IPS-18c (cell line): ENCODE measurements around the gene ZNF740.
"Not testable (repeated sequence)": the region's sequence is repeated elsewhere in the genome, so short reads cannot be mapped to it uniquely, and the experiment has no call there.

Experiments used
- H3K4me3 ChIP-seq: 2 replicates; pipeline ENCODE4 v1.7.0; 2013; ENCODE audit warnings: low read depth, mild to moderate bottlenecking, low read length, moderate library complexity; ENCODE audit not compliant: insufficient read depth
- H3K9me3 ChIP-seq: one replicate; pipeline ENCODE4 v1.6.1; 2013; ENCODE audit warnings: mild to moderate bottlenecking, low read length, moderate library complexity; ENCODE audit not compliant: control insufficient read depth, insufficient read depth

The ZNF740 gene

GRCh38 chr12:53170876-53171724 lies 9.4 kb upstream of the ZNF740 start:
- H3K9me3 ChIP-seq: no peaks in the 10 kb centered on the region
- H3K4me3 ChIP-seq: no peak overlapping the region

DNA sequence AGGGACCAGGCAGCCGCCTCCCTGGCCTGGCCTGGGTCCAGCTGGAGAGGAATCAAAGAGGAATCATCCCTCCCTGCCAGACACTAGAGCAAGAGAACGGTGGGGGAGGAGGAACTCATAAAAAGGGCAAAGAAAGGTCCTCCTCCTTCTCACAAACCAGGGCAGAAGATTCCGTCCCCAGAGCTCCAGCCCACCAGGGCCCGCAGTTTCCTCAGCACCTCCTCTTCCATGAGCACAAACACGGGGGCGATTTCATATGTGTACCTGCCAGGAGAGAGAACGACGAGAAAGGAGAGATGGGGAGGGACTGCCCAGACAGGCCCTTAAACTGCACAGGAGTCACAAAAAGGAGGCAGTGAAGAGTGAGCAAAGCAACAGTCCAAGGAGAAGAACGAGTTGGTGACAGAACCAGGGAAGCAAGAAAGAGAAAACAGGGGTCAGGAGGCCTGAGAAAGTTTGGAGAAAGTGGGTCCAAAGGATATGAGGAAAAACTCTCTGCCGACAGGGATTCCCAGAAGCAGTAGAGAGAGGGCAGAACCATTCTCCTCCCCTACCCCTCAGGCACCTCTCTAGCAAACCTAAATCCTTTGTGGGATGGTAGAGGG lies 8.7 kb upstream of the ZNF740 start:
- Histone ChIP-seq H3K9me3 (no peaks in the 10 kb centered on the region), H3K4me3 (no peak overlapping the region)

DNA sequence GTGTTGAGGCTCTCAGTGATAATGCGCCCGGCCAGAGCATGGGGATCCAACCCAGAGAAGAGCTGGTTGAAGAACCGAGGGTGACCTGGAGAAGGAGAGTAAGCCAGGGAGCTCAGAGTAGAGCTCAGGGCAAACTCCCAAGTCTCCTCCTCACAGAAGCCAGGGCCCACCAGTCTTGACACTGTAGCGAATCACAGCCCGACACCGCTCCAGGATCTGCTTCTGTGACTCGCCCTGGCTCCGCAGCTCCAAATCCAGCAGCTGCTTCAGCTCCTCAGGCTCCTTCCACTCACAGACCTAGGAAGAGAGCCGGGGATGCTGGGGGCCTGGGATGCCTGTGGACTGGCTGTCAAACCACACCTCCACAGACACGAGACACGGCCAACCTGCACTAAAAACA lies 8.2 kb upstream of the ZNF740 start:
- H3K9me3 ChIP-seq: no peaks in the 10 kb centered on the region
- no peak overlapping the region for H3K4me3 ChIP-seq

DNA sequence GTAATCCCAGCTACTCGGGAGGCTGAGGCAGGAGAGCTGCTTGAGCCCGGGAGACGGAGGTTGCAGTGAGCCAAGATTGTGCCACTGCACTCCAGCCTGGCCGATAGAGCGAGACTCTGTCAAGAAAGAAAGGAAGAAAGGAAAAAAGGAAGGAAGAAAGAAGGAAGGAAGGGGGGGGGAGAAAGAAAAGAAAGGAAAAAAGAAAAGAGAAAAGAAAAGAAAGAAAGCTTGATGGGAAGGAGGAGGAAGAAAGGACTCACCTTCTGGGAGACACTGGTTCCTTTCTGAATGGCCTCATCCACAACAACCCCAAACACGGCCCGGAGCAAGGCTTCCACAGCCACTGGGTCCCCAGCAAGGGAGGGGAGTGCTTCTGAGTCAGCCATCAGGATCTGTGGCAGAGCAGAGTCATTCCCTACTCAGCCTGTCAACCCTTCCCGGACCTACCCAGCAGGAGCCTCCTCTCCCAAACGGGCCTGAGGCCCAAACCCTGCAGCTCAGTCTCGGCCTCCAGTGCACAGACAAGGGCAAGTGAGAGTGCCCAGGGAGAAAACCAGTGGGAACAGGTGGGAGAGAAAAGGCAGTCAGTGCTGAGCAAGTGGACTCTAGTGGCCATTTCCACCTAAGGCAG lies 7.3 kb upstream of the ZNF740 start:
- Histone ChIP-seq H3K9me3 (no peaks in the 10 kb centered on the region), H3K4me3 (no peak overlapping the region)

DNA sequence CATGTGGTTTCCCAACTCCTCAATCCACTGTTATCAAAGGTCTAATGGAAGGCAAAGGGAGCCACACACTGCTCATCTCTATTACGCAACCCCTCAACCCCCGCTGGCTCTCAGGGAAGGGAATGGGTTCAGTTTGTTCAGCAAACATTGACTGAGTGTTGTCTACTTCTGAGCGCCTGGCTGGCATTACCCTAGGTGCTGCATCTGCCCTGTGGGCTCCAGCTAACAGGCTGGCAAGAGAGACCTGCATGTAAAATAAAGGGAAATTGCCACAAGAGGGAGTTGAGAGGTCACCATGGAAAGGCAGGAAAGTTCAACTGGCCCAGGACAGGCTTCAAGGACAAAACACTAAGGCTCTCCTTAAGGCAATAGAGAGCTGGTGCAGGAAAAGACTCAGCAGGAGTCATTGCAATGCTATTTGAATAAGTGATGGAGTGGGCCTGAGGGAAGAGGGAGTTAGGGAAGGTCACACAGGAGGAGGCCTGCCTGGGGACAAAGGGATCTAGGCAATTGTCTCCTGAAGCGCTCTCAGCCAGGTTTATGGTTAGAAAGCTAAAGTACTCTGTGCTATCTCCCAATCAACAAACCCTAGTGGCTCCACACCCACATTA lies 5.5 kb upstream of the ZNF740 start:
- H3K9me3 ChIP-seq: no peaks in the 10 kb centered on the region
- H3K4me3 ChIP-seq: no peak overlapping the region

DNA sequence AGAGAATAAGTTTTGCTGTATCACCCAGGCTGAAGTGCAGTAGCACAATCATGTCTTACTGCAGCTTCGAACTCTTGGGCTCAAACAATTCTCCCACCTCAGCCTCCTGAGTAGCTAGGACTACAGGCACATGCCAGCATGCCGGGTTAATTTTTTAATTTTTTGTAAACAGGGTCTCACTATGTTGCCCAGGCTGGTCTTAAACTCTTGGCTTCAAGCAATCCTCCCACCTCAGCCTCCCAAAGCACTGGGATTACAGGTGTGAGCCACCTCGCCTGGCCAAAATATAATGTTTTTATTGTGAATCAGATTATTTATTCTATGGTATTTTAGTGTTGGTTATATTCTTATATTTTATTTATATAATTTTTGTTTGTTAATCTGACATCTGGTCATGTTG lies 3.8 kb upstream of the ZNF740 start:
- peaks cover 2% of the 10 kb centered on the region for H3K9me3 ChIP-seq
- no peak overlapping the region for H3K4me3 ChIP-seq

- not testable (repeated sequence) for H3K4me3 ChIP-seq
Observed at GRCh38 chr12:53177447-53177846, 3.1 kb upstream of the ZNF740 start.

DNA sequence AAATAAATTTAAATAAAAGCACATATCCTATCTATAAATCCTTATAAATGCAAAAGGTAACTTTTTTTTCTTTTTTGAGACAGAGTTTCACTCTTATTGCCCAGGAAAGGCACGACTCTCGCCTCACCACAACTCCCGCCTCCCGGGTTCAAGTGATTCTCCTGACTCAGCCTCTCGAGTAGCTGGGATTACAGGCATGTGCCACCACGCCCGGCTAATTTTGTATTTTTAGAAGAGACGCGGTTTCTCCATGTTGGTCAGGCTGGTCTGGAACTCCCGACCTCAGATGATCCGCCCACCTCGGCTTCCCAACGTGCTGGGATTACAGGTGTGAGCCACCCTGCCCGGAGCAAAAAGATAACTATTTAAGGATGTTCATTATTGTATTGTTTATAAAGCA lies 1.7 kb upstream of the ZNF740 start:
- not testable (repeated sequence) for H3K4me3 ChIP-seq, H3K9me3 ChIP-seq

More at GRCh38 chr12:53177447-53177846, 3.1 kb upstream of the ZNF740 start:
- H3K9me3 ChIP-seq: not testable (repeated sequence)

GRCh38 chr12:53179687-53180219 lies 769 bp upstream of the ZNF740 start:
- Histone ChIP-seq H3K4me3 (peak overlapping the region; percentile 88), H3K9me3 (peaks cover 2% of the 10 kb centered on the region)

GRCh38 chr12:53180931-53181645 lies 566 bp downstream of the ZNF740 start:
- peaks cover 2% of the 10 kb centered on the region for H3K9me3 ChIP-seq
- peak overlapping the region; percentile 88 for H3K4me3 ChIP-seq

GRCh38 chr12:53181935-53182334 lies 1.4 kb downstream of the ZNF740 start:
- Histone ChIP-seq H3K4me3 (no peak overlapping the region; the same call in 1 of the 2 replicates), H3K9me3 (peaks cover 2% of the 10 kb centered on the region)

- no peak overlapping the region for H3K4me3 ChIP-seq
Observed at GRCh38 chr12:53182903-53183302, 2.4 kb downstream of the ZNF740 start.

DNA sequence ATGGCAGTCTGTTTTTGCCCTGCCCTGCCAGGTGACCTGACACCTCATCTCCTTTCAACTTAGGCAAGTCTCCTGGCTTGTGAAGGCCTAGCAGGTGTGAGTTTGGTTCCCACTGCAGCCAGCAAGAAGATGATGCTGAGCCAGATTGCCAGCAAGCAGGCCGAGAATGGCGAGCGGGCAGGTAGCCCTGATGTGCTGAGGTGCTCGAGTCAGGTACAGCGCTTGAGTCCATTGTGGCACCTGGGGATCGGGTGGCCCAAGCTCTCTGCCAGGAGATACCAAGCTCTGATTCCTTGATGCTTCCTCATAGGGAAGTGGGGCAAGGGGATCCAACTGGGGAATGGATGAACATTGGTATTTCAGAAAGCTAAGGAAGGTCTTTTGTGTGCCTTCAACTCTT lies 4.3 kb downstream of the ZNF740 start:
- Histone ChIP-seq H3K9me3 (peaks cover 4% of the 10 kb centered on the region), H3K4me3 (no peak overlapping the region)

More at GRCh38 chr12:53182903-53183302, 2.4 kb downstream of the ZNF740 start:
- peaks cover 2% of the 10 kb centered on the region for H3K9me3 ChIP-seq

DNA sequence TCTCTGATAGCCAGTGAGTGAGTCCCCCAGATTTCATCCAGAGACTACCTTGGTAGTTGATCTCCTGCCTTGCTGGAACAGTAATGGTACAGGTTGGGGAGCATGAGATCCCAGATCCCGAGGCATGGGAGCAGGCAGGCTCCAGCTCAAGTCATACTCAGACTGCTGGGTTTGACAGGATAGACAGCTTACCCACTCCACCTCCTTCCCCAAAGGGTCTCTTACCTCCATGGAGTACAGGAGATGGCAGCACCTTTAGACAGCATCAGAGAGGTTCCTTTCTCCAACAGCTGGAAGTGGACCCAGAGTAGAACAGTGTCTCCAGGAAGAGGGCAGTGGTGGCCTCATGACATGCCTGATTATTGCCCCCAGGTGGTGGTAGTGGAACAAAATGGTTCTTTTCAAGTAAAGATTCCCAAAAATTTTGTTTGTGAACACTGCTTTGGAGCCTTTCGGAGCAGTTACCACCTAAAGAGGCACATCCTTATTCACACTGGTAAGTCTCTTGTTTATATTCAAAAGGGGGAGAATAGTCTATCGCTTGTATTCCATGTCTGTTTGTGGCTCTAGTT lies 5.1 kb downstream of the ZNF740 start:
- Histone ChIP-seq H3K9me3 (peaks cover 4% of the 10 kb centered on the region), H3K4me3 (no peak overlapping the region)

GRCh38 chr12:53186745-53187144 lies 6.2 kb downstream of the ZNF740 start:
- no peak overlapping the region for H3K4me3 ChIP-seq
- H3K9me3 ChIP-seq: peaks cover 2% of the 10 kb centered on the region

- peaks cover 2% of the 10 kb centered on the region for H3K9me3 ChIP-seq
- H3K4me3 ChIP-seq: no peak overlapping the region
Observed at GRCh38 chr12:53187145-53187899, 6.8 kb downstream of the ZNF740 start.
